SIG-M5 treated with dmso at 0.1 percent for 504 hours (cell line): ENCODE measurements around the gene DNAJC22.
A peak's percentile ranks its signal among the peaks of the same experiment; 100 is the strongest.

ENCODE experiments used
- DNase-seq: peaks from one replicate; lab custom pipeline; 2025; ENCODE audit not compliant: unreplicated experiment; lab: John Stamatoyannopoulos, UW

The DNAJC22 gene

DNA sequence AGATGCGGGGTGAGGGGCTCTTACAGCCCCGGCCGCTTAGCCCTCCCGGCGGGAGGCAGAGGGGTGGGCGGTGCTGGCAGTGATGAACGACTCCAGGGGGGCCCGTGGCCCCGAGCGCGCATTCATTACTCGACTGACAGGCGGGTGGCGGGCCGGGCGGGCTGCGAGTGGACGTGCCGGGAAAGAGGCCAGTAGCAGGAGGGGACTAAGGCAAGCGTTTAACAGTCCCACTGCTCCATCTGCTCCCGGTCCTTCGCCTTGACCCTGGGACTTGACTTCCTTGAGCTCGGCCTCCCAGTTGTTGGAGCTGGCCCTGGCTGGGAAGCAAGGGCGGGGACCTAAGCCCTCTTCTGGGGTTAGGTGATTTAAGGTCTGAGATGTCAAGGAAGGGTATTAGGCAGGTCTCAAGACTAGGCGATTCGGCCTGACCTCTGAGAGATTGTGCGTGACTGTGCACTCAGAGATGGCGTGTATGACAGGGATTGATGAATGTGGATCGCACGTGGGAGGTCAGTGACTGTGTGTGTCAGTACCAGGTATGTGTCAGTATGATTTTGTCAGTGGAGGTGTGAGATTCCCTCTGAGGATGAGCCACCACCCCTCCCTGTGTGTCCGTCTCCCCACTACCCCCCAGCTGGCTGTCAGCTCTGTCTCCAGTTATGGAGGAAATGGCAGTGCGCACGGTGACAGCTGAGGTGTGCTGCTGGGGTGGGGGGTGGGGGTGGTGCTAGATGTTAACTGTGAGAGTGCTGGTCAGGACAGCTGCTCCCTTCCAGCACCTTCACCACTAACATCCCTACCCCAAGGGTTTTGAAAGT, 3.6 kb upstream of the DNAJC22 start:
- DNase-seq = no peak

DNA sequence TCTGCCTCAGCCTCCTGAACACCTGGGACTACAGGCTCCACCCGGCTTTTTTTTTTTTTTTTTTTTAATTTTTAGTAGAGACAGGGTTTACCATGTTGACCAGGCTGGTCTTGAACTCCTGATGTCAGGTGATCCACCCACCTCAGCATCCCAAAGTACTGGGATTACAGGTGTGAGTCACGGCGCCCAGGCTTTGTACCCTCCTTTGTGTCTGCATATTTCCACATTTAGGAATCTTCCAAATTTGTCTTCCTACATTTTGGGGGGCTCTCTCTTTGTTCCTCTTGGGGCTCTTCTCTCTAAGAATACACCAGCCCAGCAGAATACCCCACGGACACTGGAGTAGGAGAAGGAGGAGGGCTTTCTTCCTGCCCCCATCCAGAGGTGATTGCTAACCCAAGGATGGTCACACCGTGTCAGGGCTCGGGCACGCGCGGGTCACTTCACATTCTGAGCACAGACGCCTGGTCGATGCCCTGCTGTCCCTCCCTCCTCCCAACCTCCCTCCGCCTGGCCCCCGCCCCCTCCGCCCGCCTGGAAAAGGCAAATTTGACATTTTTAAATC, 2.1 kb upstream of the DNAJC22 start:
- no peak for DNase-seq

DNA sequence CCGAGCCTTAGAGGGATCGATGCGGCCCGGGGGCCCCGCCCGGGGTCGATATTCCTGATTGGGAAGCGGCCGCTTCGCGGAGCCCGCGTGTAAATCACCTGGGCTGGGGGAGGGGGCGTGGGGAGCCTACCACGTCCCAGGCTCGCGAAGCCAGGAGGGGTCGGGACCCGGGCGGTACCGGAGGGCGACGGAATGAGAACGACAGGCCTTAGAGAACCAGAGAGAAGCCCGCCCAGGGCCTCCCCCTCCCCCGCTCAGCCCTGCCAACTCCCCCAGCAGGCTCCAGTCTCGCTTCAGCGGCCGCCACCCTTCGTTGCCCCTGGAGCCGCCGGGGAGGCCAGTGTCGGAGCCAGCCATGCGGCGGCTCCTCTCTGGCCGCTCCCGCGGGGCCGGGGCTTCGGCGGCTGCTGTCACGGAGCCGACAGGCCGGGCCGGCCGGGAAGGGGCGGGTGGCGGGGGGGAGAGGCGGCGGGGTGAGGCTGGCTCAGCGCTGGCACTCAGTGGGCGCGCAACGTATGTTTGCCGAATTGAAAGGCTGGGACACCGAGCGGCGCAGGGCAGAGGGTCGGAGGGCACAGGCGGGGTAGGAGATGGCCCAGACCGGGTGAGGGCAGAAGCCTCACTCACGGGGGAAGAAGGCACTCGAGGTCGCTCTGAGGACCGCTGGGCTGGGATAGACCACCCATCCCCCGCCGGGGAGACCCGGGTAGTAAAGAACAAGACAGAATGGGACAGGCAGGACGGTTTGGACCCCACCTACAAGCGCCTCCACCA, 1.4 kb upstream of the DNAJC22 start:
- DNase-seq = no peak

DNA sequence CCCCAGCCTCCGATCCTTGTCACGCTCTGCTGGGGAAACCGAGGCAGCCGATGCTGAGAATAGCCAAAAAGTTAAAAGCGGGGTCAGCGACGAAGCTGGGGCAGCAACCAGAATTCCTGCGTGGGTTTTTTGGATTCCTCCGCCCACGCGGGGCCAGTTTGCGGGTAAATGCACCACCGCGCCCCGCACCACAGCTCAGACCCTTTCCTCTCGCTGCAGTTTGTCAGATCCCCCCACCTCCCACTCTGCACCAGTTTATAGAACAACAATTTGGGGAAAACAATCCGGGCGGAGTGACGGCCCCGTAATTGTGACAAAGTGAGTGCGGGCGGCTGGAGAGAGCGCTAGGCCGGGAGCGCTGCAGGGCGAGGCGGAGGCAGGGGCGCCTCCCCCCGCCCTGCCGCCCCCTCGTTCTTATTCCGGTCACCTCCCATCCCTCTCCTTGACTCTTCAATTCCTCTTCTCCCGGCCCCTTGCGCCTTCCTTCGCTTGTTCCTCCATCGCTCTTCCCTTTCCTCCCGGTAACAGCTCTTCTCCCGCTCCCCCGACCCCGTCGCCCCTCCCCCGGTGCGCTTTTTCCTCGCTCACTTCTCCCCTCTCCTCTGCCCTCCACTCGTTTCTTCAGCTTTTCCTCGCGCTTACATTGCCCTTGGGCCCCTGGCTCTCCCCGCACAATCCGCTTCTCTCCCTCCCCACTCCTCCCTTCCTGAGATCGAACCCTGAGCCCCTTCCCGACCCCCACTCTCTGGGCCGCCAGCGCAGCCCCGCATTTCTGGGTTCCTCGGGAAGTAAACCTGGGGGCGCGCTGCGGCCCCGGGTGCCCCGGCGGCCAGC, 646 bp upstream of the DNAJC22 start:
- DNase-seq = no peak

DNA sequence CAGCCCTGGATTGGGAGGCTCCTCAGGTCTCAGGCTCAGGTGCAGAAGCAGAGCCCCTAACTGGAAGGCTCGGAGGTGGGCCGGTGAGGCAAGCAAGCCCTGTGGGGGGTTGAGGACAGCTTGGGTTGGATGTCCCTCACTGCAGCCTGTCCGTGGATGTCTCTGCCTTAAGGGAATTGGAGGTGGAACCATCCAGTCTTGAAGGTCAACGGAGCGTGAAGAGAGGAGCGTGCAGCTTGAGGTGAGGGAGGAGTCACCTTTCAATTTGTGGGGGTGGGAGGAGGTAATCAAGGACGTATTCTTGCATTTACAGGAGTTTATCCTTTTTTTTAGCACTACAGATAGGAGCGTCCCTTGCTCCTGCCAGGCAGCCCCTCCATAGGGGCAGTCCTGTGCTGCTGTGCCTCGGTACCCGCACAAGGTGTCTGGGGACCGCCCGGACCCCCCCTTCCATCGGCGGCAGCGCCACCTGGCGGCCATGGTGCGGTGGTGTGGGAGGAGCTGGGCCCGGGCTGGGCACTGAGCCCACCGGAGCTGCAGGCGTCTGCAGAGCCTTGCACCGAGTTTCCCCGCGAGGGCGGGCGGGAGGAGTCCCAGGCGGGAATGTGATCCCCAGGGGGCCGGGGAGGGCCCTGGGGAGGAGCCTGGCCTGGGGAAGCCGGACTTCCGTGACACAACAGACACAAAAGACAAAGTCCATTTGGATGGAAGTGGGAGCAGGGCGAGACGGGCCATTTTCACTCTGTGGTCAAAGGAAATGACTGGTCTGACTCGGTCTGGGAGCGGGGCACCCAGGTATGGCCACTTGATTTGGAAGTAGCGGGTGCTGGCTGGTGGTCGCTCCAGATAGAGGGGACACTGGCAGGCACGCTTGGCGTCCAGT, 864 bp downstream of the DNAJC22 start:
- peak; percentile 47 for DNase-seq

DNA sequence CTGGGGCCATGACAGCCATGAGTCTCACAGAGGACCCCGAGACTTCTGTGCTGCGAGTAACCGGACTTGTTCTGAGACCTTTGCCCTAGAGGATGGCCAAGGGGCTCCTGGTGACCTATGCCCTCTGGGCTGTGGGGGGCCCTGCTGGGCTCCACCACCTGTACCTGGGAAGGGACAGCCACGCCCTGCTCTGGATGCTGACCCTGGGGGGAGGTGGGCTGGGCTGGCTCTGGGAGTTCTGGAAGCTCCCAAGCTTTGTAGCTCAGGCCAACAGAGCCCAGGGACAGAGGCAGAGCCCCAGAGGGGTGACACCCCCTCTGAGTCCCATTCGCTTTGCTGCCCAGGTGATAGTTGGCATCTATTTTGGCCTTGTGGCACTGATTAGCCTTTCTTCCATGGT, 2.1 kb downstream of the DNAJC22 start:
- DNase-seq = no peak

DNA sequence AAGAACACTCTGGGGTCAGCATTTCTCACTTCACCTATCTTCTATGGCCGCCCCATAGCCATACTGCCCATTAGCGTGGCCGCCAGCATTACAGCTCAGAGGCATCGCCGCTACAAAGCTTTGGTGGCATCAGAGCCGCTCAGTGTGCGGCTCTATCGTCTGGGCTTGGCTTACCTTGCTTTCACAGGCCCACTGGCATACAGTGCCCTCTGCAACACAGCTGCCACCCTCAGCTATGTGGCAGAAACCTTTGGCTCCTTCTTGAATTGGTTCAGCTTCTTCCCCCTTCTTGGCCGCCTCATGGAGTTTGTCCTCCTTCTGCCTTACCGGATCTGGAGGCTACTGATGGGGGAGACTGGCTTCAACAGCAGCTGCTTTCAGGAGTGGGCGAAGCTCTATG, 2.6 kb downstream of the DNAJC22 start:
- DNase-seq = no peak

DNA sequence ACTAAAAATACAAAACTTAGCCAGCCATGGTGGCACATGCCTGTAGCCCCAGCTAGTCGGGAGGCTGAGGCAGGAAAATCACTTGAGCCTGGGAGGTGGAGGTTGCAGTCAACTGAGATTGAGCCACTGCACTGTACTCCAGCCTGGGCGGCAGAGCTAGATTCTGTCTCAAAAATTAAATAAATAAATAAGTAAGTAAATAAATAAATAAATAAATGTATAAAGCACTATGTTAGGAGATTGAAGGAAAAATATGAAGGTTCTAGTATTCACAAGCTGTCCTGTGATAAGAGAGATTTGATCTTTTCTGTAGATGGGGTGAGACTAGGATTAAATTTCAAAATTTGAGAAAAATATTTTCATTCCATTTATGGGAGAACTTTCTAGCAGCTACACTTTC, 5.7 kb downstream of the DNAJC22 start:
- DNase-seq = no peak

DNA sequence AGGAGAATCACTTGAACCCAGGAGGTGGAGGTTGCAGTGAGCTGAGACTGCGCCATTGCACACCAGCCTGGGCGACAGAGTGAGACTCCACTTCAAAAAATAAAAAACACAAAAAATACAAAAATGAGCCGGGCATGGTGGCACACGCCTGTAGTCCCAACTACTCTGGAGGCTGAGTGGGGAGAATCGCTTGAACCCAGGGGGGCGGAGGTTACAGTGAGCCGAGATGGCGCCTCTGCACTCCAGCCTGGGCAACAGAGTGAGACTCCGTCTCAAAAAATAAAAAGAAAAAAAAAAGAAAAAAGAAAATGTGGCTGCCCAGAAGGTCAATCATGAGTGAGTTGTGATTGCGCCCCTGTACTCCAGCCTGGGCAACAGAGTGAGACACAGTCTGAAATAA, 9.2 kb downstream of the DNAJC22 start:
- DNase-seq = no peak

DNA sequence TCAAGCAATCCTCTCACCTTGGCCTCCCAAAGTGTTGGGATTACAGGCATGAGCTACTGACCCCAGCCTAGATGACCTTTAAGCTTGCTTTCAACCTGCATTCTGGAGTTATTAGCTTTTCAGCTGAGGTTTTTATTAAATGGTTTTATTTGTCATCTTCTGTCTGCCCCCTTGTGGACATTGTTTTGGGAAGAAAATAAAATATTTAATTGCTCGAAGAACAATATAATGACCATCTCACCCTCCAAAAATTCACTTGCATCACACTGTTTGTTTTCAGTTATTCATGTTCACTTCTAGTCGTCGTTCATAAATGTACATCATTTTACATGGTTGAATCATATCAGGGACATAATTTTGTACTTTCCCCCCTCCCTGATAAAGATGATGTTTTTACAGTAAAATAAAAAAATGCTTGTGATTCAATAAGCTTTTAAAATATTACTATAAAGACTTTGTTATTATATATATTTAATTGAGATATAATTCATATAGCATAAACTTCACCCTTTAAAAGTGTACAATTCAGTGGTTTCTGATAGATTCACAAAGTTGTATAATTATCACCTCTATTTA, 10.5 kb downstream of the DNAJC22 start:
- DNase-seq = no peak

DNA sequence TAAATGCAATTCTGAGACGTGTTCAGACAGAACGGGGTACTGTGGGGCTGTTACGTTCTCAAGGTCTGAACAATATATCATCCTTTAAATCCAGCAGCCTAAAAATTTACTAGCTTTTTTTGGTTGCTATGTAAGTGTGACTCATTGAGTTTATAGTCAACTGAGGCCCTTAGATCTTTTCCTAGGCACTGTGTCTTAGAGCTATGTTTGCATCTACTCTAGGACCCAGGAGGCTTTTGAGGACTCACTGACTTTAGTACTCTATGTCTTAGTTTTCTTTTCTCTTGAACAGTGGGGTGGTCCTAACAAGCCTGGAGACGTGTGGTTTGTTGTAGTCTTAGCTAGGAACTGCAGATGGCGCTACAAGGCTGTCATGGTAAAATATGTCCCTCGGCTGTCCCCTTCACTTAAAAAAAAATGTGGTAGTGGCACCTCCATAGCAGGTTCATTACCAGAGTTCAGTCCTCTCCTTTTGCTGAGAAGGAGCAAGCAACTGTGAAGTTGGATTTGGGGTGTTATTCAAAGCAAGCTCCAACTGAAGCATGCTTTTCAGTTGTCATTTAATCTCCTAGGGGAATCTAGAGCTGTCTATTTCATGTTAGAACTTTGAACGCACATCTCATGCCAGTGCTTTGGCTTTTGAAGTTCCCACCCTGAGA, 11.9 kb downstream of the DNAJC22 start:
- DNase-seq = peak; percentile 73

DNA sequence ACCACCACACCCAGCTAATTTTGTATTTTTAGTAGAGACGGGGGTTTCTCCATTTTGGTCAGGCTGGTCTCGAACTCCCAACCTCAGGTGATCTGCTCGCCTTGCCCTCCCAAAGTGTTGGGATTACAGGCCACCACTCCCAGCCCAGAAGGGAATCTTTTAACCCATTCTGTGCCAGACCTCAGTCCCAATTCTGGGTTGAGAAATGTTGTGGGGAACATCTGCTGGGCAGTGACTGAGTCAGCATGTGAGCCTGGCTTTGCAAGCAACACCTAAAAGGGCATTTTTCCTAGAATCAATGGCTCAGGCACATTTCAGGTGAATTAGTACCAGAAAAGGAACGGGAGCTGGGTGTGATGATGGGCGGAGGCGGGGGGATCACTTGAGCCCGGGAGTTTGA, 13.0 kb downstream of the DNAJC22 start:
- no peak for DNase-seq

DNA sequence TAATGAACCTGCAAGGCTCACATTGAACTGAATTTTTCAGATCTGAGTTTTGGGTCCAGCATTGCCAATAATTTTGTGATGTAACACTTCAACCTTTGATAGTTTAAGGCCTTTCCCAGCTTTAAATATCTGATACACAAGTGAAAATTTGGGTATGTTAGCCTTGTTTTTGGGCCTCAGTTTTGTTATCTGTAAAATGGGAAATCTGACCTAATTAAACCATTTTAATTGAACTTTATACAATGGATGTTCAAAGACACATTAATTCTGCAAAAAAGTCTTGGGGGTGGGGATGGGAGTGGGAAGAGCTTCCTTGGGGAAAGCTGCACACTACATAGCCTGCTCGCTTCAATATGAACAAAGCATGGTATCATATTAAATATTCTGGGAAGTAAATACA, 15.4 kb downstream of the DNAJC22 start:
- no peak for DNase-seq

DNA sequence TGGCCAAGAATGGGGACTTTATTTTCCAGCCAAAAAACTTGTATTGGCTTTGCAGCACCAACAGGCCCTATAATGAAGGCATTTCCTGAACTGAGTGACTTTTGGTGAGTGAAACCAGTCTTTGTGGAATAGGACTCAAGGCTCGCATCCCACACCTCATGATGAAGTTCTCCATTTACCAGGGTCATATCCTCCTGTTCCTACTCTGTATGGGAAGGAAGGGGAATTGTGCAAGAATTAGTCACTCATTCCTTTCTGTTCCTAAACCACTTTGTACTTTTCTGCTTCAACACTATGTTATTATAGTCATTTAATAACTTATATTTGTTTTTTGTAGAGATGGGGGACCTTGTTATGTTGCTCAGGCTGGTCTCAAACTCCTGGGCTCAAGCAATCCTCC, 18.3 kb downstream of the DNAJC22 start:
- DNase-seq = peak; percentile 45

DNA sequence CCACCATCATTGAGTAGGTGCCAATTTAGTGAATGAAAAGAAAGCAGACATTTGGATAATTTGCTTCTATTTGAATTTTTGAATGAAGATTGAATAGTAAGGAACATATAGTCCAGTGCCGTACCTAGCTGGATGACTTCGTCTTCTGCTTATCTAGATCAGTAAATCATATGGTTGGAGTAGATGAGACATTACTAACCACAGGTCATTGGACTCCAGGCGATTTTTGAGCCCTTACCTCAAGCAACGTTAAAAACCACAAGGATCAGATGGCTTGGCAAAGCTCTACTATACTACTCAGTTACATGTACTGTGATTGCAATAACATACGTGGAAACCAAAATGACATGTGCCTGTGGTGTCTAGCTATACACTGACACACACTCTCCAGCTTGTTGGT, 18.9 kb downstream of the DNAJC22 start:
- no peak for DNase-seq

DNA sequence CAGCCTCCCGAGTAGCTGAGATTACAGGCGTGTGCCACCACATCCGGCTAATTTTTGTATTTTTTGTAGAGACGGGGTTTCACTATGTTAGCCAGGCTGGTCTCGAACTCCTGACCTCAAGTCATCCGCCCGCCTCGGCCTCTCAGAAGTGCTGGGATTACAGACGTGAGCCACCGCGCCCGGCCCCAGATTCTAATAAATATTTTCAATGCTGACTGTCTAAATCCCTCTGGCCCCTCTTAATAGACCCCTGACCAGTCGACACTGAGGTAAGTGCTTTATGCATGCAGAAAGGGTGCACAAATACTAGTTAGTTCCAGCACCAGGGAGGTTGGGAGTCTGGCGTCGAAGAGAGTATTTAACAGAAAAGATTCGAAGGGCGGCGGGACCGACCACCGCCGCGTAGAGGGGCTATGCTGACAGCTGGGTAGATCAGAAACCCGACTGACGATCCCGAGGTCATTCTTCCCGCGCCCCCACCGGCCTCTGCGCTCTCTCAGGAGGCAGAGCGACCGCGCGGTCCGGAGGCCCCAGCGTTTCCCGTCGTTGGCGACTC, 19.5 kb downstream of the DNAJC22 start:
- no peak for DNase-seq

DNA sequence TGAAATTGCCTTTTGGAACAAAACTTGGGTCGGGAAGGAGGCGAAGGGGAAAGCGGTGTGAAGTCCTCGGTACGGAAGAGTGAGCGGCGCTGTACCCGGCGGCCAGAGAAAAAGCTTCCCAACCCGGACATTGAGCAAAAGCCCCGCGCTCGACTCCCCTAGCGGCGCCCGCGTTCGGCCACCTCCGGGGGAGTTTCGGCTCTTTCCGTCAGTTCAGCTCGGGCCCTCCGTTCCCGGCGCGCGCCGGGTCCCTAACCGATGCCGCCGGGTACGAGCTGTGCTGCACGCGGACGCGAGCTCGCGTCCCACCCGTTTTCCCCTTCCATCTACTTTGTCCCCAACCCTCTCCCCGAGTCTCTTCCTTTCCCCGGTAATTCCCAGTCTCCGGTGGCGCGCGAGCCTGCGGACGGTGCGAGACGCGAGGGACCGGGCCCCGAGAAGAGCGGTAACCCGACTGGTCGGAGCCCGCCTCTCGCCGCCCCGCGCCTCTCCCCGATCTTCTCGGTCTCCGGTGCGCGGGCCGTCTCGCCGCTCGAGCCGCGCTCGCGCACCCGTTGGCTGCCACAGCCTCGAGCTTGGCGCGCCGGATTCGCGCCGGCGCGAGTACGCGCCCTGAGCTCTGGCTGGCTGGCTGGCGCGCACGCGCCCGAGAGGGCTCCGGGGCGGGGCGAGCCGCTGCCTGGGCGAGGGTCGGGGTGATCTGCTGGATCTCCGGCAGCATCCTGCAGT, 20.1 kb downstream of the DNAJC22 start:
- peak; percentile 90 for DNase-seq
